K562 (cell line): ENCODE results near the gene TDG. TPM values are rescaled to one million over a fixed set of nuclear protein-coding genes. Genes with fewer than 3 reads are reported as not detected.

Source experiments
- ARHGAP35 ChIP-seq: fragments of 450-650 bp; IDR thresholded peaks from 2 replicates; pipeline ENCODE4 v1.6.1; 2018; ENCODE audit not compliant: partially characterized antibody
- CBFA2T3 ChIP-seq: fragments of 450-650 bp; IDR thresholded peaks from 2 replicates; pipeline ENCODE4 v1.6.1; 2017
- CHD7 ChIP-seq: fragments of 200-600 bp; sonication (generic); IDR thresholded peaks from one replicate; pipeline ENCODE4 v1.6.1; 2012; ENCODE audit warnings: mild to moderate bottlenecking, low read depth, low read length, inconsistent platforms
- GTF2A2 ChIP-seq: IDR thresholded peaks from 2 replicates; pipeline ENCODE4 v1.6.1; 2016; ENCODE audit warnings: mild to moderate bottlenecking, missing genetic modification characterization, missing compliant biosample characterization
- RBM14 ChIP-seq: fragments of 200-400 bp; formaldehyde crosslinking; IDR thresholded peaks from 2 replicates; pipeline ENCODE4 v1.6.1; 2018; ENCODE audit warnings: low read depth, mild to moderate bottlenecking, low read length, moderate library complexity, borderline replicate concordance; ENCODE audit not compliant: insufficient read depth
- TFE3 ChIP-seq: fragments of 450-650 bp; formaldehyde crosslinking; IDR thresholded peaks from 2 replicates; pipeline ENCODE4 v1.4.0; 2020; ENCODE audit warnings: mild to moderate bottlenecking, mixed read lengths
- TSC22D4 ChIP-seq: fragments of 450-650 bp; IDR thresholded peaks from 2 replicates; pipeline ENCODE4 v1.6.1; 2016; ENCODE audit warnings: missing genetic modification characterization, missing biosample characterization, control low read depth
- ZNF655 ChIP-seq: fragments of 250-450 bp; sonication (Bioruptor Pico); IDR thresholded peaks from 2 replicates; pipeline ENCODE4 v1.5.0; 2021
- polyA plus RNA-seq, 8 experiments: library from polyadenylated mRNA; depleted of rRNA in 4 of 8; stranded (reverse) in 5 of 8; unstranded in 3 of 8; fragments of >200 nt; fragmentation: Nextera tagmentation in 2 of 8; fragmentation: Illumina TruSeq in 1 of 8; extraction: Ambion mirVana in 2 of 8; extraction: Trizol in 1 of 8; gene quantifications; 2 replicates each; pipeline versions ENCODE4 v1.2.1 to v1.2.3, GENCODE V29; 2011 to 2014; ENCODE audit warnings: inconsistent platforms in 1 of 8, missing spikeins in 1 of 8
- total RNA-seq, 7 experiments: library from RNA; depleted of rRNA in 6 of 7; stranded (reverse); fragments of >200 nt in 6 of 7; fragmentation: Illumina TruSeq in 2 of 7; extraction: Trizol in 2 of 7; gene quantifications; 2 replicates each; pipeline versions ENCODE4 v1.2.1 to v1.2.3, GENCODE V29; 2011 to 2021; ENCODE audit warnings: low replicate concordance in 1 of 7
- TF ChIP-seq, protein P1 (sequence below): fragments of 450-650 bp; formaldehyde crosslinking; IDR thresholded peaks from 2 replicates; pipeline ENCODE4 v1.4.0; 2020; ENCODE audit warnings: mild to moderate bottlenecking
- TF ChIP-seq, protein P2 (sequence below): fragments of 450-650 bp; formaldehyde crosslinking; IDR thresholded peaks from 2 replicates; pipeline ENCODE4 v1.4.0; 2022; ENCODE audit warnings: mild to moderate bottlenecking, moderate library complexity

The TDG gene
- total and polyA plus RNA-seq, 9 of the 15 experiments (the other 6 are each of a cell fraction or from before 2014, with no cell fraction given) = 37.6 to 77.2 (median 64.0) TPM

DNA sequence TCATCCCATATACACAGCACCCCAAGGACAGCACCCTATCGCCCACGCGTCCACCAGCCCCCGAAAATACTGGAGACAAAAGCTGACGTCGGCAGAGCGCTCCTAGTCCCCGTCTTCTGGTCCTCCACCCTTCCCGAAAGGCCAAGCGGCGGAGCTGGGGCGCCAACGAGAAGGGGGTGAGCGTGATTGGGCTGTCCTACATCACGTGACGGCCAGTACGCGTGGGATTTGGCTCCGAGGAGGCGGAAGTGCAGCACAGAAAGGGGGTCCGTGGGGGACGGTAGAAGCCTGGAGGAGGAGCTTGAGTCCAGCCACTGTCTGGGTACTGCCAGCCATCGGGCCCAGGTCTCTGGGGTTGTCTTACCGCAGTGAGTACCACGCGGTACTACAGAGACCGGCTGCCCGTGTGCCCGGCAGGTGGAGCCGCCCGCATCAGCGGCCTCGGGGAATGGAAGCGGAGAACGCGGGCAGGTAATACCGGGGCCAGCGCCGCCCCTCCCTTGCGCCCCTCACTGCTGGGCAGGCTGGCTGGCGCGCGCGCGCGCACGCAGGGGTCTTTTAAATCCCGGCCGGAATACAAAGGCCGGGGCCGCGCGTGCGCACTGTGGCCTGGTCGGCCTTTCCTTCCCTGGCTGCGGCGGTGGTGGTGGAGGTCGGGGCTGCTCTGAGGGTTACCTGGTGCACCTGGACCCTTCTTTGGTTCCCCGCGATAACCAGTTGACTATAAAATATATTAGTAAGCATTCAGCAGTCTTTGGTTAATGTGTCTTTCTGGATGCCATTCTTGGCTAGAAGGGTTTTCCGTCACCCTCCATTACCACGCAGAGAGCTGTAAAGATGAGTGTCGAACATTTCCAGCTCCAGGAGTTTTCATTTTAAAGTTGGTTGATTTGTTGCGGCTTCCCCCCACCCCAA, at the start of gene TDG (continued):
- TF ChIP-seq TFE3 (CRISPR knock-in tag) (peak; percentile 99), TSC22D4 (no peak), GTF2A2 (tag) (no peak), RBM14 (no peak), CBFA2T3 (no peak), ZNF655 (CRISPR knock-in tag) (no peak), CHD7 (no peak), ARHGAP35 (no peak)
- TF ChIP-seq, protein P1, sequence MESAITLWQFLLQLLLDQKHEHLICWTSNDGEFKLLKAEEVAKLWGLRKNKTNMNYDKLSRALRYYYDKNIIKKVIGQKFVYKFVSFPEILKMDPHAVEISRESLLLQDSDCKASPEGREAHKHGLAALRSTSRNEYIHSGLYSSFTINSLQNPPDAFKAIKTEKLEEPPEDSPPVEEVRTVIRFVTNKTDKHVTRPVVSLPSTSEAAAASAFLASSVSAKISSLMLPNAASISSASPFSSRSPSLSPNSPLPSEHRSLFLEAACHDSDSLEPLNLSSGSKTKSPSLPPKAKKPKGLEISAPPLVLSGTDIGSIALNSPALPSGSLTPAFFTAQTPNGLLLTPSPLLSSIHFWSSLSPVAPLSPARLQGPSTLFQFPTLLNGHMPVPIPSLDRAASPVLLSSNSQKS (CRISPR knock-in tag) = no peak
- TF ChIP-seq, protein P2, sequence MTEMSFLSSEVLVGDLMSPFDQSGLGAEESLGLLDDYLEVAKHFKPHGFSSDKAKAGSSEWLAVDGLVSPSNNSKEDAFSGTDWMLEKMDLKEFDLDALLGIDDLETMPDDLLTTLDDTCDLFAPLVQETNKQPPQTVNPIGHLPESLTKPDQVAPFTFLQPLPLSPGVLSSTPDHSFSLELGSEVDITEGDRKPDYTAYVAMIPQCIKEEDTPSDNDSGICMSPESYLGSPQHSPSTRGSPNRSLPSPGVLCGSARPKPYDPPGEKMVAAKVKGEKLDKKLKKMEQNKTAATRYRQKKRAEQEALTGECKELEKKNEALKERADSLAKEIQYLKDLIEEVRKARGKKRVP (CRISPR knock-in tag) = no peak
